ENCODE data around the gene IGFN1. TPM values are rescaled to one million over a fixed set of nuclear protein-coding genes. Genes with fewer than 3 reads are reported as not detected.

IGFN1 gene
- total and polyA plus RNA-seq, 7 donors, result under 0.01 to 0.55 (median 0.14) TPM; not detected in 3

GRCh38 chr1:201142849-201143725, 47.5 kb upstream of the IGFN1 start:
- no peak for DNase-seq
- intact Hi-C loops (cut with DNase I), result no loop called here
- no peak for TF ChIP-seq EP300 (IDR thresholded peaks at IDR 0.05)
- no peak for TF ChIP-seq POLR2A (IDR thresholded peaks at IDR 0.05)
- no peak for TF ChIP-seq POLR2AphosphoS5 (IDR thresholded peaks at IDR 0.05)
- no peak for TF ChIP-seq CTCF (IDR thresholded peaks at IDR 0.05)
- Histone ChIP-seq H3K4me1 (peaks cover 0 to 5% (median 4%) of the 10 kb centered on the region in 4 donors), H3K9me3 (no peaks in the 10 kb centered on the region), H3K36me3 (peaks cover 27 to 90% (median 53%) of the 10 kb centered on the region in 4 donors), H3K27me3 (no peaks in the 10 kb centered on the region), H3K4me3 (no peak overlapping the region), H3K27ac (no peak overlapping the region)
- WGBS, 2 donors, result 93% methylated on average over 16 of the region's 16 CpGs

GRCh38 chr1:201143726-201144635, 46.6 kb upstream of the IGFN1 start:
- Histone ChIP-seq H3K27ac (no peak overlapping the region), H3K4me1 (no peaks in the 10 kb centered on the region), H3K9me3 (no peaks in the 10 kb centered on the region), H3K27me3 (no peaks in the 10 kb centered on the region), H3K36me3 (peaks cover 27 to 99% (median 58%) of the 10 kb centered on the region in 4 donors), H3K4me3 (no peak overlapping the region)
- intact Hi-C loops (cut with DNase I), result no loop called here
- 91 to 92% methylated on average over 18 of the region's 18 CpGs for WGBS, 2 donors
- no peak for DNase-seq
- TF ChIP-seq POLR2A (IDR thresholded peaks at IDR 0.05), result no peak
- TF ChIP-seq CTCF (IDR thresholded peaks at IDR 0.05), result no peak
- TF ChIP-seq POLR2AphosphoS5 (IDR thresholded peaks at IDR 0.05), result no peak
- no peak for TF ChIP-seq EP300 (IDR thresholded peaks at IDR 0.05)

GRCh38 chr1:201144701-201145100, 45.9 kb upstream of the IGFN1 start:
- no peak for DNase-seq
- WGBS, 2 donors, result 76 to 84% methylated on average over 5 of the region's 5 CpGs
- Histone ChIP-seq H3K4me3 (no peak overlapping the region), H3K9me3 (no peaks in the 10 kb centered on the region), H3K27me3 (no peaks in the 10 kb centered on the region), H3K36me3 (peaks cover 27 to 100% (median 58%) of the 10 kb centered on the region in 4 donors), H3K27ac (no peak overlapping the region), H3K4me1 (no peaks in the 10 kb centered on the region)
- intact Hi-C loops (cut with DNase I), result no loop called here
- no peak for TF ChIP-seq CTCF (IDR thresholded peaks at IDR 0.05)
- TF ChIP-seq POLR2AphosphoS5 (IDR thresholded peaks at IDR 0.05), result no peak
- TF ChIP-seq POLR2A (IDR thresholded peaks at IDR 0.05), result no peak
- no peak for TF ChIP-seq EP300 (IDR thresholded peaks at IDR 0.05)

GRCh38 chr1:201145132-201145531, 45.5 kb upstream of the IGFN1 start:
- Histone ChIP-seq H3K36me3 (peaks cover 27 to 100% (median 59%) of the 10 kb centered on the region in 4 donors), H3K9me3 (no peaks in the 10 kb centered on the region), H3K4me3 (no peak overlapping the region), H3K27ac (no peak overlapping the region), H3K27me3 (no peaks in the 10 kb centered on the region), H3K4me1 (no peaks in the 10 kb centered on the region)
- TF ChIP-seq CTCF (IDR thresholded peaks at IDR 0.05), result no peak
- no peak for TF ChIP-seq POLR2AphosphoS5 (IDR thresholded peaks at IDR 0.05)
- TF ChIP-seq EP300 (IDR thresholded peaks at IDR 0.05), result no peak
- no peak for TF ChIP-seq POLR2A (IDR thresholded peaks at IDR 0.05)
- intact Hi-C loops (cut with DNase I), result no loop called here
- no peak for DNase-seq
- WGBS, 2 donors, result 92 to 94% methylated on average over 3 of the region's 3 CpGs
